IgD-negative memory B cell (primary cell): ENCODE measurements around the gene MTMR6. TPM values are rescaled to one million over a fixed set of nuclear protein-coding genes. Genes with fewer than 3 reads are reported as not detected.

Experiments
- H3K27ac Mint-ChIP-seq, 3 donors: one replicate each; pipeline ENCODE4 v1.8.0; 2020 to 2022; ENCODE audit warnings: mild to moderate bottlenecking in 3 of 3, mixed read lengths in 3 of 3, moderate library complexity in 1 of 3
- H3K27me3 Mint-ChIP-seq: one replicate; pipeline ENCODE4 v1.8.0; 2021; ENCODE audit warnings: mixed read lengths
- H3K36me3 Mint-ChIP-seq: one replicate; pipeline ENCODE4 v1.8.0; 2020; ENCODE audit warnings: mild to moderate bottlenecking, mixed read lengths
- H3K4me1 Mint-ChIP-seq, 3 donors: one replicate each; pipeline ENCODE4 v1.8.0; 2020 to 2022; ENCODE audit warnings: mixed read lengths in 3 of 3, mild to moderate bottlenecking in 1 of 3
- H3K4me3 Mint-ChIP-seq, 4 donors: one replicate each; pipeline ENCODE4 v1.8.0; 2020 to 2022; ENCODE audit warnings: mild to moderate bottlenecking in 4 of 4, mixed read lengths in 4 of 4, moderate library complexity in 3 of 4
- H3K9me3 Mint-ChIP-seq, 3 donors: one replicate each; pipeline ENCODE4 v1.8.0; 2020 to 2021; ENCODE audit warnings: mixed read lengths in 3 of 3, mild to moderate bottlenecking in 1 of 3
- polyA plus RNA-seq: library from polyadenylated mRNA; unstranded; fragments of 300-500 nt; fragmentation: Illumina TruSeq; gene quantifications from one replicate; pipeline ENCODE4 v1.2.3, GENCODE V29; 2021

MTMR6 gene
- polyA plus RNA-seq, 1 donor from 2014 or later = 10.0 TPM

DNA sequence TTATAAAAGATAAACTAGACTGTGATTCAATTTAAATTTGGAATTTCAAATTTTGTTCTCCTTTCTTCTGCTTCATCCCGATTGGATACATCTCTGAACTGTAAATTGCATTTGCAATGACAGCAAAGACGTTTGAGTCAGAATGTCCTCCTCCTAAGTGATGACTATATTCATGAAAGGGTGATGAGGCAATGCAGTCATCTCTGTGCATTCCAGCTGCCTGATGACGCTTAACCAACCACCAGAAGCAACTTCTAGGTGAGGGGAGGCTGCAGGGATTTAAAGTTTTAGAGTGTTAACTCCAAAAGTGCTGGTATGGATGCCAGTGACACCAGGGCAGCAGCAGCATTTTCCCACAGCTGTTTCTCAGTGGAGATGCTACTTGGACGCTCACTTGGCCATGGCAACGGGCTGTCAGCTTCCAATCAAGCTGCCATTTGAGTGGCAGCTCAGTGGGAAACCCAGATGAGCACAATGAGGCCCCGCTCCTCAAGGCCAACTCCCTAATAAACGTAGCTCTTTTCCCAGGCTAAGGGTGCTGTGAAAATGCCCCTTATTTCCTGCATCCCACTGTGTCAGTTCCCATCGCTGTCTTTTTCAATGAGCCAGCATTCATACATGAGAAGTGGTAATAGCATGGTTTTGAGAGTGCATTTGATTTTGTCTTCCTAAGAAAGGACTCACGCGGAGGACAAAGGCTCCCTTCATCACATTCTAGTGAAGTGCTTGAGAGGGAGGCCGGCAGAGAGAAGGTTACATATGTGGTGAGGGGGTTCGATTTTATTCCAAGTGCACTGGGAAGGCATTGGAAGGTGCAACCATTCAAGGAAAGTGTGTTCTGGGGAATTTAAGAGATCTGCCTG is 70.0 kb downstream of the MTMR6 start:
- no peak overlapping the region for H3K4me3 Mint-ChIP-seq
- no peak overlapping the region for H3K27ac Mint-ChIP-seq
- H3K27me3 Mint-ChIP-seq = peaks cover 1% of the 10 kb centered on the region
- H3K4me1 Mint-ChIP-seq = no peaks in the 10 kb centered on the region
- H3K9me3 Mint-ChIP-seq = no peaks in the 10 kb centered on the region
- no peaks in the 10 kb centered on the region for H3K36me3 Mint-ChIP-seq

GRCh38 chr13:25215253-25215575 is 72.1 kb downstream of the MTMR6 start:
- Mint-ChIP-seq H3K4me3 (no peak overlapping the region), H3K4me1 (no peaks in the 10 kb centered on the region), H3K9me3 (no peaks in the 10 kb centered on the region), H3K27me3 (peaks cover 1% of the 10 kb centered on the region), H3K36me3 (no peaks in the 10 kb centered on the region), H3K27ac (no peak overlapping the region)

DNA sequence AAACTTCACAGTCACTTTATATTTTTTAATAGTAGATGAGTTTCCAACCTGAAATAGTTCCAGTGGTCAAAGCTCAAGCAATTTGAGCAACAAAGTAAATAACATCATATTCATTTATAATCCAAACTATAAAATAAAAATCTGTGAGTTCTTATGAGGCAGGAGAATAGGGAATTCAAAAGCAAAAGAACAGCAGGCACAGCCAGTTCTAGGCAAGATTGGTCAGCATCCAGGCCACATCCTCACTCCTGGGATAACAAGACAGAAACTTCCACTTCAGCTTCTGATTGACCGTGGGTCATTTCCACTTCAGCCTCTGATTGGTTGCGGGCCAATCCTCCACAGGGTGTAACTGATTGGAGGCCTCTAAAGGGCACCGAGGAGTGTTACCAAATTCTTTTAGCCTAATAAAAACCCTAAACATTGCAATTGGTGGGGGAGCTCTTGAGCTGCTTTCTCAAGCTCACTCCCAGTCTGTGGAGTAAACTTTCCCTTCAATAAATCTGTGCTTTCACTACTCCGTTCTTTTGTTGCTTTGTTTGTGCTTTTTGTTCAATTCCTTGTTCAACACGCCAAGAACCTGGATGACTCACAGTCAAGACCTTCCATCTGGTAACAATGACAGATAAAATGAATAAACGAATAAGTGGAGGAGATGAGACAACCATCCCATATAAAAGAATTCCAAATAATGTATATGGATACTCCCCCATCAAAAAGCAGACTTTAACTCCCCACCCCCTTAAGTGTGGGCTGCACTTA is 72.6 kb downstream of the MTMR6 start:
- H3K4me3 Mint-ChIP-seq = no peak overlapping the region
- H3K36me3 Mint-ChIP-seq = no peaks in the 10 kb centered on the region
- H3K9me3 Mint-ChIP-seq = no peaks in the 10 kb centered on the region
- peaks cover 1% of the 10 kb centered on the region for H3K27me3 Mint-ChIP-seq
- H3K4me1 Mint-ChIP-seq = no peaks in the 10 kb centered on the region
- no peak overlapping the region for H3K27ac Mint-ChIP-seq

GRCh38 chr13:25213715-25214114 is 73.6 kb downstream of the MTMR6 start:
- Mint-ChIP-seq H3K27me3 (peaks cover 1% of the 10 kb centered on the region), H3K4me1 (no peaks in the 10 kb centered on the region), H3K4me3 (no peak overlapping the region), H3K9me3 (no peaks in the 10 kb centered on the region), H3K36me3 (no peaks in the 10 kb centered on the region), H3K27ac (no peak overlapping the region)

DNA sequence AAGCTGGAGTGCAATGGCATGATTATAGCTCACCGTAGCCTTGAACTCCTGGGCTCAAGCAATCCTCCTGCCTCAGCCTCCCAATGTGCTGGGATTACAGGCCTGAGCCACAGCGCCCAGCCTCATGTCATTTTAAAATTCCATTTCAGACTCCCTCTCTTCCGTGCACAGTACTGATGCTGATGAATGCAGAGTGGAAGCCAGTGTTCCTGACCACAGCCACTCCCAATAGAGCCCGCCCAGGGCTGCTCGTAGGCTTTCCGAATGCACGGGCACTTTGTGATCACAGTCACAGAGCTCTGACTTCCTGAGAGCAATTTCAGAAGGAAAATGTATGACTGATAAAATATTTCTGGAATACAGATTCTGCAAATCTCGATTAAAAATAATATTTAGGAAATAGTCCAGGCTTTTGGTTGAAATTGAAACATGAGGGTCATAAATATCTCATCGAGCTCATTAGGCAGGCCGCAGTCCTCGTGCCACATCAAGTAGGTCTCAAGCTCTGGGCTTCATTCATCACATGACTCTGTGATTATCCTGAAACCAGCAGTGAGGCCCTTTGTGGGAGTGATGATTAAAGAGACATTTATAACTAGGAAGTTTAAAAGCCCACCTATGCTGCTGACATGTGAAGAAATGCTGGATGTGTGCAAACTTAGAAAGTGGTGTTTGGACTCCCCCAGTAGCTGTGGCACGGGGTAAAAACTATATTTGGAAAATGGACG is 76.3 kb downstream of the MTMR6 start:
- Mint-ChIP-seq H3K4me3 (no peak overlapping the region), H3K4me1 (no peaks in the 10 kb centered on the region), H3K9me3 (no peaks in the 10 kb centered on the region), H3K27ac (no peak overlapping the region), H3K27me3 (no peaks in the 10 kb centered on the region), H3K36me3 (peaks cover 1% of the 10 kb centered on the region)

- Mint-ChIP-seq H3K4me3 (no peak overlapping the region), H3K27ac (no peak overlapping the region), H3K4me1 (peaks cover 0 to 7% (median 4%) of the 10 kb centered on the region in 3 donors), H3K36me3 (peaks cover 1% of the 10 kb centered on the region), H3K27me3 (peaks cover 16% of the 10 kb centered on the region), H3K9me3 (no peaks in the 10 kb centered on the region)
Measured at GRCh38 chr13:25207291-25207810, 79.9 kb downstream of the MTMR6 start.

DNA sequence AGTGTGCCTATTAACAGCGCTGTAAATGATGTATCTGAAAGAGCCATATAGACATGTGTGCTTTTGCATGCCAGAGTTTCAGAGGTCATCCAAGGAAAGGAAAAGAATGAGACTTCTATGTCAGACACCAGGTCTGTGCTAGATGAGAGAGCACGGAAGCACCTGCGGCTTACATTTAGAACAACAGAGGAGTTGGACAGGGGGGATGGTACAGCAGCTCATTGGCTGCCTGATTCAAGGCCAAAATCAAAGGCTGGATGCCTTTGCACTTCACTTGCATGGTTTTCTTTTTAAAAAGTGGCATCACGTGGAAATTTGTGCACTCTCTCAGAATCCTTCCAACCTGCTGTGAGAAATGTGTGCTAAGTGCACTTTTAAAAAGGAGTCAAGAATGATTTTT is 82.4 kb downstream of the MTMR6 start:
- no peak overlapping the region for H3K4me3 Mint-ChIP-seq

DNA sequence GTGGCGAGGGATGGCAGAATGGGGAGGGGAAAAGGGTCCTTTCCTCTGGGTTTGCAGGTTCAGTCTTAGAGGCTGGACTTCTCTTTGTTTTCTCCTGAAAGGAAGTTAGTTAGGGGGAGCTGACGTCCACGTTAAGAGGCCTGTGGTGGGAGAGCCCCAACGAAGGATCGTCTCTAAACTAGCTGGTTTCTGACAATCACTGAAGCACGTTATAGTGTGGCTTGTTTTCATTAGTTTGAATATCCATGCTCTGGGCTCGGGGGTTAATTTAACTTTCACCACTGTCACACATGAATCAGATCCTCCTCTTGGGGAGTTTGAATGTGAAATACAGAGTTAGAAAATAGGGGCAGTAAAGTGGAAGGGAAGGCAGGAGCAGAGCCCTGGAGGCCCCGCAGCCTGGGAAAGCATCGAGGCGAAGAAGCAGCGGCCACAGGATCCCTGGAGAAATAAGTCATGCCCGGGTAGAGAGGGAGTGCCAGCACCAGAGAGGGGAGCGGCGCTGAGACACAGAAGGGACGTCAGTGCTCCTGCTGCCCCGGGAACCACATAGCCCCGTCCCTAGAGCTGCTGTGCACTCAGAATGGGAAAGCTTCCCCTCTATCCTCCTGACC is 84.1 kb downstream of the MTMR6 start:
- Mint-ChIP-seq H3K36me3 (no peaks in the 10 kb centered on the region), H3K4me1 (peaks cover 0 to 7% (median 4%) of the 10 kb centered on the region in 3 donors), H3K27ac (no peak overlapping the region), H3K4me3 (no peak overlapping the region), H3K9me3 (no peaks in the 10 kb centered on the region), H3K27me3 (peaks cover 20% of the 10 kb centered on the region)

More for the DNA sequence above, 82.4 kb downstream of the MTMR6 start:
- peaks cover 1% of the 10 kb centered on the region for H3K36me3 Mint-ChIP-seq
- no peaks in the 10 kb centered on the region for H3K9me3 Mint-ChIP-seq
- H3K4me1 Mint-ChIP-seq = peaks cover 0 to 7% (median 4%) of the 10 kb centered on the region in 3 donors
- peaks cover 20% of the 10 kb centered on the region for H3K27me3 Mint-ChIP-seq
- no peak overlapping the region for H3K27ac Mint-ChIP-seq

- no peaks in the 10 kb centered on the region for H3K9me3 Mint-ChIP-seq
- H3K27me3 Mint-ChIP-seq = peaks cover 22% of the 10 kb centered on the region
- peaks cover 0 to 7% (median 4%) of the 10 kb centered on the region in 3 donors for H3K4me1 Mint-ChIP-seq
- H3K4me3 Mint-ChIP-seq = no peak overlapping the region
- H3K27ac Mint-ChIP-seq = no peak overlapping the region
- no peaks in the 10 kb centered on the region for H3K36me3 Mint-ChIP-seq
Measured at GRCh38 chr13:25200783-25201182, 86.5 kb downstream of the MTMR6 start.

DNA sequence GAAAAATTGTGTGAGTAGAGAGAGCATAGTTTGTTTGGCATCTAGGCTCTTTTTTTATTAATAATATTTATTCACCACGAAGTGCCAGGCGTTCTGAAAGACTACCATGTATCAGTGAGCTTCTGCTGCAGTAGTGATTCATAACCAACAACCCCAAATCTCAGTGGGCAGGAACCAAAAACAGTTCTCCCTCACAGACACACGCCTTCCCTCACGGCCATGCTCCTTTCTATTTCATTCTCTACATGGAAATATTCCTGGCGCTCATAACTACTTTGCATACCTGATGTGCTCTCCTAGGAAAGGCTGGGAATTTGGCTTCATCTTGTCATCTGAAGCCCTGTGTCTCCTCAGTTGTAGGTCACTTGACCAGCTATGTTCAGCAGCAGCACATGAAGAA is 88.6 kb downstream of the MTMR6 start:
- H3K4me1 Mint-ChIP-seq = peaks cover 0 to 4% (median 4%) of the 10 kb centered on the region in 3 donors
- H3K27ac Mint-ChIP-seq = no peak overlapping the region
- no peak overlapping the region for H3K4me3 Mint-ChIP-seq
- peaks cover 21% of the 10 kb centered on the region for H3K27me3 Mint-ChIP-seq
- no peaks in the 10 kb centered on the region for H3K36me3 Mint-ChIP-seq
- H3K9me3 Mint-ChIP-seq = peaks cover 0 to 3% (median 0%) of the 10 kb centered on the region in 3 donors

DNA sequence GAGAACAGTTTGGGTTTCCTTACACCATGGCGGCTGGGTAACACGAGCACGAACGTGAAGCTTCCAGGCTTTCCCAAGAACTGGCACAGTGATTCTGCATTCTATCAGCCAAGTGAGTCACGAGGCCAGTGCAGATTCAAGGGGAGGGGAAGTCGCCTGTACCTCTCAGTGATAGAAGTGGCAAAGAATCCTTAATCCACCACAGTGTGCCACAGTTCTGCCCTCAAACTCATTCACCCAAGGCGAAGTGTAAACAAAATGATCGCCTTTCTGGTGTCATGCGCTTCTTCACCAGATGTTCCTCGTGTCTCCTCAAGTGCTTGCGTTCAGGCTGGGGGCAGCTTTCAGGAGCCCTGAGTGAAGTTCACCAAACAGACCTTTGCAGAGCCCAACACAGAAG is 90.3 kb downstream of the MTMR6 start:
- Mint-ChIP-seq H3K27me3 (peaks cover 11% of the 10 kb centered on the region), H3K4me3 (no peak overlapping the region), H3K9me3 (peaks cover 0 to 6% (median 0%) of the 10 kb centered on the region in 3 donors), H3K27ac (no peak overlapping the region), H3K4me1 (no peaks in the 10 kb centered on the region), H3K36me3 (no peaks in the 10 kb centered on the region)

Other genes with a start within 250 kb of the MTMR6 start
- 0.10 TPM for gene PABPC3, start 191.4 kb downstream of the MTMR6 start, polyA plus RNA-seq
- gene AMER2, start 115.2 kb downstream of the MTMR6 start, polyA plus RNA-seq = not detected
- 15.7 TPM for gene NUP58, start 14.1 kb upstream of the MTMR6 start, polyA plus RNA-seq
- gene ATP8A2, start 84.5 kb upstream of the MTMR6 start, polyA plus RNA-seq = 0.06 TPM